OCI-LY3 (cell line): Measurements from ENCODE around the gene PLXNB3.

Experiments
- EZH2phosphoT487 ChIP-seq: fragments of 200-600 bp; shearing (Covaris generic); IDR thresholded peaks from 2 replicates; pipeline ENCODE4 v1.6.1; 2018; ENCODE audit warnings: antibody characterized with exemption, mixed run types, low read depth
- TF ChIP-seq, protein P1 (sequence below): fragments of 200-600, 300-600 bp; sonication (generic); IDR thresholded peaks from 2 replicates; pipeline ENCODE4 v1.5.1; 2014; ENCODE audit warnings: antibody characterized with exemption, low read length, low read depth

- TF ChIP-seq, protein P1, sequence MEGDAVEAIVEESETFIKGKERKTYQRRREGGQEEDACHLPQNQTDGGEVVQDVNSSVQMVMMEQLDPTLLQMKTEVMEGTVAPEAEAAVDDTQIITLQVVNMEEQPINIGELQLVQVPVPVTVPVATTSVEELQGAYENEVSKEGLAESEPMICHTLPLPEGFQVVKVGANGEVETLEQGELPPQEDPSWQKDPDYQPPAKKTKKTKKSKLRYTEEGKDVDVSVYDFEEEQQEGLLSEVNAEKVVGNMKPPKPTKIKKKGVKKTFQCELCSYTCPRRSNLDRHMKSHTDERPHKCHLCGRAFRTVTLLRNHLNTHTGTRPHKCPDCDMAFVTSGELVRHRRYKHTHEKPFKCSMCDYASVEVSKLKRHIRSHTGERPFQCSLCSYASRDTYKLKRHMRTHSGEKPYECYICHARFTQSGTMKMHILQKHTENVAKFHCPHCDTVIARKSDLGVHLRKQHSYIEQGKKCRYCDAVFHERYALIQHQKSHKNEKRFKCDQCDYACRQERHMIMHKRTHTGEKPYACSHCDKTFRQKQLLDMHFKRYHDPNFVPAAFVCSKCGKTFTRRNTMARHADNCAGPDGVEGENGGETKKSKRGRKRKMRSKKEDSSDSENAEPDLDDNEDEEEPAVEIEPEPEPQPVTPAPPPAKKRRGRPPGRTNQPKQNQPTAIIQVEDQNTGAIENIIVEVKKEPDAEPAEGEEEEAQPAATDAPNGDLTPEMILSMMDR, result peak; percentile 36
- TF ChIP-seq EZH2phosphoT487, result no peak
Measured at GRCh38 chrX:153744210-153745066, 19.6 kb upstream of the PLXNB3 start.
